Measurements from ENCODE around the gene FILIP1.

- no peak for TF ChIP-seq TEAD4 (CRISPR knock-in tag; IDR thresholded peaks at IDR 0.05)
- TF ChIP-seq, protein P1, sequence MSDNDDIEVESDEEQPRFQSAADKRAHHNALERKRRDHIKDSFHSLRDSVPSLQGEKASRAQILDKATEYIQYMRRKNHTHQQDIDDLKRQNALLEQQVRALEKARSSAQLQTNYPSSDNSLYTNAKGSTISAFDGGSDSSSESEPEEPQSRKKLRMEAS (CRISPR knock-in tag; IDR thresholded peaks at IDR 0.05) = no peak
- no peak for TF ChIP-seq GRHL2 (CRISPR knock-in tag; IDR thresholded peaks at IDR 0.05; ENCODE audit: insufficient replicate concordance, severe bottlenecking)
- no peak for TF ChIP-seq CREM (CRISPR knock-in tag; IDR thresholded peaks at IDR 0.05)
- no peak for TF ChIP-seq CTCF (IDR thresholded peaks at IDR 0.05)
- TF ChIP-seq, protein P2, sequence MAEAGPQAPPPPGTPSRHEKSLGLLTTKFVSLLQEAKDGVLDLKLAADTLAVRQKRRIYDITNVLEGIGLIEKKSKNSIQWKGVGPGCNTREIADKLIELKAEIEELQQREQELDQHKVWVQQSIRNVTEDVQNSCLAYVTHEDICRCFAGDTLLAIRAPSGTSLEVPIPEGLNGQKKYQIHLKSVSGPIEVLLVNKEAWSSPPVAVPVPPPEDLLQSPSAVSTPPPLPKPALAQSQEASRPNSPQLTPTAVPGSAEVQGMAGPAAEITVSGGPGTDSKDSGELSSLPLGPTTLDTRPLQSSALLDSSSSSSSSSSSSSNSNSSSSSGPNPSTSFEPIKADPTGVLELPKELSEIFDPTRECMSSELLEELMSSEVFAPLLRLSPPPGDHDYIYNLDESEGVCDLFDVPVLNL (CRISPR knock-in tag; IDR thresholded peaks at IDR 0.05; ENCODE audit: borderline replicate concordance, low read depth) = no peak
Measured at GRCh38 chr6:75287424-75287823, 206.2 kb downstream of the FILIP1 start.
